Kidney (tissue), 14 donors: ENCODE measurements around the gene LIPC. TPM values are rescaled to one million over a fixed set of nuclear protein-coding genes. Genes with fewer than 3 reads are reported as not detected.

ENCODE experiments used
- DNase-seq, 5 donors: peaks; one replicate each; pipeline ENCODE4 v3.0.0-alpha.2; 2013 to 2020
- FAIRE-seq: peaks from 2 replicates; lab custom pipeline; 2012; peaks lifted over from hg19 to GRCh38; lab: Jason Lieb, UNC
- H3K27ac ChIP-seq, 2 donors: one replicate each; pipeline ENCODE4 v1.7.0; 2013; ENCODE audit warnings: low read depth in 2 of 2, low read length in 2 of 2, inconsistent platforms in 1 of 2
- H3K27me3 ChIP-seq: one replicate; pipeline ENCODE4 v1.7.1; 2013; ENCODE audit warnings: low read length, inconsistent platforms; ENCODE audit not compliant: control insufficient read depth, insufficient read depth
- H3K36me3 ChIP-seq, 3 donors: one replicate each; pipeline versions ENCODE4 v1.7.0 to v1.7.1; 2013; ENCODE audit warnings: low read length in 3 of 3, control low read depth in 1 of 3, inconsistent platforms in 1 of 3; ENCODE audit not compliant: insufficient read depth in 3 of 3, control insufficient read depth in 2 of 3
- H3K4me1 ChIP-seq, 3 donors: one replicate each; pipeline versions ENCODE4 v1.7.0 to v1.7.1; 2013; ENCODE audit warnings: low read length in 3 of 3, inconsistent platforms in 1 of 3, low read depth in 1 of 3; ENCODE audit not compliant: control insufficient read depth in 2 of 3, insufficient read depth in 2 of 3
- H3K4me3 ChIP-seq, 3 donors: one replicate each; pipeline versions ENCODE4 v1.7.0 to v1.8.1; 2013; ENCODE audit warnings: low read length in 3 of 3, control low read depth in 1 of 3, inconsistent platforms in 1 of 3
- H3K9ac ChIP-seq, 3 donors: one replicate each; pipeline versions ENCODE4 v1.7.0 to v1.7.1; 2013; ENCODE audit warnings: low read length in 3 of 3, control low read depth in 1 of 3, inconsistent platforms in 1 of 3
- H3K9me3 ChIP-seq, 3 donors: one replicate each; pipeline versions ENCODE4 v1.7.0 to v1.7.1; 2013; ENCODE audit warnings: low read length in 3 of 3, control low read depth in 1 of 3, inconsistent platforms in 1 of 3; ENCODE audit not compliant: control insufficient read depth in 2 of 3, insufficient read depth in 1 of 3
- CTCF ChIP-seq: IDR thresholded peaks from 3 replicates; pipeline ENCODE4 v1.5.1; 2012; ENCODE audit warnings: mild to moderate bottlenecking, moderate library complexity, borderline replicate concordance; ENCODE audit not compliant: insufficient read depth; ENCODE audit errors: extremely low read depth
- intact Hi-C: fragments of 100-400 bp; cut with DNase I; formaldehyde crosslinking; loops from one replicate; pipeline ENCODE4 v1.11.1; 2022
- polyA plus RNA-seq: library from polyadenylated mRNA; stranded (reverse); fragments of 350-450 nt; fragmentation: Illumina TruSeq; extraction: RNeasy Lipid Tissue Mini Kit (QIAGEN cat#74804); gene quantifications from one replicate; pipeline ENCODE4 v1.2.3, GENCODE V29; 2014; ENCODE audit warnings: low read depth, low replicate concordance; ENCODE audit not compliant: insufficient read depth
- total RNA-seq: library from RNA; stranded (reverse); fragmentation: NEBNext Ultra II Directional; extraction: Animal tissue kit (Norgen Biotek cat#: 25700); gene quantifications from one replicate; pipeline ENCODE4 v1.2.1, GENCODE V29; 2021
- donor health status: control.
- donor health status: control.
- donor health status: control.
- donor health status: control.
- donor health status: control.
- donor health status: DM: yes; HTN: yes; CAD: no.
- donor health status: Normal renal cell carcinoma (clear cell type).

LIPC gene
- total and polyA plus RNA-seq, 2 donors from 2014 or later = 9.9 to 21.6 TPM

- no peak for TF ChIP-seq CTCF
- no peak for FAIRE-seq
- intact Hi-C loops = no loop called here
These were observed 1.5 kb upstream of the LIPC start for GRCh38 chr15:58430224-58430787.

GRCh38 chr15:58432401-58432800 lies 610 bp downstream of the LIPC start:
- H3K36me3 ChIP-seq = no peaks in the 10 kb centered on the region
- no peaks in the 10 kb centered on the region for H3K9me3 ChIP-seq
- DNase-seq (peak in 2 of 5 donors; percentile 52 to 58), FAIRE-seq (no peak)
- intact Hi-C loops = no loop called here
- peak overlapping the region; percentile 45 to 65 for H3K27ac ChIP-seq
- H3K4me3 ChIP-seq = peak overlapping the region; percentile 1 to 51 (median 28)
- peaks cover 3 to 14% (median 8%) of the 10 kb centered on the region in 3 donors for H3K4me1 ChIP-seq
- no peaks in the 10 kb centered on the region for H3K27me3 ChIP-seq
- peak overlapping the region in 1 of 3 donors; percentile 28 for H3K9ac ChIP-seq
- TF ChIP-seq CTCF = no peak

More at GRCh38 chr15:58430224-58430787, 1.5 kb upstream of the LIPC start:
- H3K36me3 ChIP-seq = no peaks in the 10 kb centered on the region
- no peak overlapping the region for H3K27ac ChIP-seq
- no peaks in the 10 kb centered on the region for H3K27me3 ChIP-seq
- H3K9me3 ChIP-seq = no peaks in the 10 kb centered on the region
- H3K4me1 ChIP-seq = peaks cover 3 to 14% (median 8%) of the 10 kb centered on the region in 3 donors
- DNase-seq = no peak
- H3K9ac ChIP-seq = no peak overlapping the region
- no peak overlapping the region for H3K4me3 ChIP-seq

- H3K27ac ChIP-seq = peak overlapping the region in 1 of 2 donors; percentile 18
- H3K9ac ChIP-seq = no peak overlapping the region
- DNase-seq (no peak), FAIRE-seq (no peak)
- H3K36me3 ChIP-seq = no peaks in the 10 kb centered on the region
- H3K4me1 ChIP-seq = peaks cover 3 to 14% (median 8%) of the 10 kb centered on the region in 3 donors
- intact Hi-C loops = no loop called here
- no peak overlapping the region for H3K4me3 ChIP-seq
- no peaks in the 10 kb centered on the region for H3K27me3 ChIP-seq
- TF ChIP-seq CTCF = no peak
- no peaks in the 10 kb centered on the region for H3K9me3 ChIP-seq
These were observed 2.0 kb downstream of the LIPC start for GRCh38 chr15:58433597-58434333.
